H9 (cell line): ENCODE results near the gene ZNF618. TPM values are rescaled to one million over a fixed set of nuclear protein-coding genes. Genes with fewer than 3 reads are reported as not detected.

Source experiments
- DNase-seq: peaks from one replicate; pipeline ENCODE4 v3.0.0-alpha.2; 2017
- H2AFZ ChIP-seq: one replicate; pipeline ENCODE4 v1.6.1; 2013; ENCODE audit warnings: mild to moderate bottlenecking, low read length, control low read depth, moderate library complexity
- H2AK5ac ChIP-seq: 2 replicates; pipeline ENCODE4 v1.6.1; 2013; ENCODE audit warnings: low read length, control low read depth, mixed read lengths; ENCODE audit not compliant: insufficient read length
- H2BK120ac ChIP-seq: one replicate; pipeline ENCODE4 v1.6.1; 2013; ENCODE audit warnings: low read depth, mild to moderate bottlenecking, low read length, control low read depth, inconsistent platforms; ENCODE audit not compliant: poor library complexity, severe bottlenecking
- H2BK12ac ChIP-seq: 2 replicates; pipeline ENCODE4 v1.6.1; 2013; ENCODE audit warnings: low read length, control low read depth, mixed read lengths, low read depth; ENCODE audit not compliant: insufficient read length
- H2BK15ac ChIP-seq: 2 replicates; pipeline ENCODE4 v1.6.1; 2013; ENCODE audit warnings: low read depth, low read length, control low read depth
- H2BK20ac ChIP-seq: one replicate; pipeline ENCODE4 v1.6.1; 2013; ENCODE audit warnings: low read depth, mild to moderate bottlenecking, low read length, control low read depth, inconsistent platforms; ENCODE audit not compliant: poor library complexity, severe bottlenecking
- H2BK5ac ChIP-seq: 2 replicates; pipeline ENCODE4 v1.6.1; 2013; ENCODE audit warnings: low read length, control low read depth, mixed read lengths; ENCODE audit not compliant: insufficient read length
- H3K14ac ChIP-seq: 2 replicates; pipeline ENCODE4 v1.6.1; 2013; ENCODE audit warnings: low read length, control low read depth; ENCODE audit not compliant: insufficient read depth
- H3K18ac ChIP-seq: 2 replicates; pipeline ENCODE4 v1.6.1; 2013; ENCODE audit warnings: low read depth, mild to moderate bottlenecking, mixed read lengths, low read length, control low read depth; ENCODE audit not compliant: insufficient read length
- H3K23ac ChIP-seq: 2 replicates; pipeline ENCODE4 v1.6.1; 2013; ENCODE audit warnings: low read length, control low read depth, mixed read lengths, low read depth; ENCODE audit not compliant: insufficient read length
- H3K23me2 ChIP-seq: 2 replicates; pipeline ENCODE4 v1.6.1; 2013; ENCODE audit warnings: low read depth, mild to moderate bottlenecking, mixed read lengths, low read length, control low read depth; ENCODE audit not compliant: insufficient read length, poor library complexity, severe bottlenecking
- H3K27ac ChIP-seq: 2 replicates; pipeline ENCODE4 v1.5.1; 2013; ENCODE audit warnings: low read length, control low read depth, mixed read lengths, low read depth; ENCODE audit not compliant: insufficient read length
- H3K27me3 ChIP-seq: 2 replicates; pipeline ENCODE4 v1.6.1; 2013; ENCODE audit warnings: low read length, control low read depth, inconsistent platforms; ENCODE audit not compliant: insufficient read depth
- H3K4ac ChIP-seq: 2 replicates; pipeline ENCODE4 v1.6.1; 2013; ENCODE audit warnings: low read depth, mild to moderate bottlenecking, control low read depth, inconsistent platforms, low read length, moderate library complexity
- H3K4me1 ChIP-seq: 2 replicates; pipeline ENCODE4 v1.6.1; 2013; ENCODE audit warnings: low read length, control low read depth, inconsistent platforms; ENCODE audit not compliant: insufficient read depth
- H3K4me2 ChIP-seq: 2 replicates; pipeline ENCODE4 v1.6.1; 2013; ENCODE audit warnings: low read length, control low read depth, mixed read lengths; ENCODE audit not compliant: insufficient read length, insufficient read depth
- H3K56ac ChIP-seq: 2 replicates; pipeline ENCODE4 v1.6.1; 2013; ENCODE audit warnings: low read depth, mild to moderate bottlenecking, mixed read lengths, low read length, control low read depth; ENCODE audit not compliant: insufficient read length
- H3K79me1 ChIP-seq: 2 replicates; pipeline ENCODE4 v1.6.1; 2013; ENCODE audit warnings: low read depth, mild to moderate bottlenecking, moderate library complexity, low read length, control low read depth, inconsistent platforms; ENCODE audit not compliant: insufficient read depth, poor library complexity, severe bottlenecking
- H3K79me2 ChIP-seq: 2 replicates; pipeline ENCODE4 v1.6.1; 2013; ENCODE audit warnings: low read length, control low read depth, inconsistent platforms; ENCODE audit not compliant: insufficient read depth
- H3K9ac ChIP-seq: 2 replicates; pipeline ENCODE4 v1.6.1; 2013; ENCODE audit warnings: low read length, control low read depth, mixed read lengths; ENCODE audit not compliant: insufficient read length; ENCODE audit errors: extremely low read depth
- H3K9me3 ChIP-seq: one replicate; pipeline ENCODE4 v1.6.1; 2013; ENCODE audit warnings: low read depth, low read length, inconsistent platforms; ENCODE audit not compliant: control insufficient read depth
- H3T11ph ChIP-seq: one replicate; pipeline ENCODE4 v1.6.1; 2013; ENCODE audit warnings: mild to moderate bottlenecking, low read length, control low read depth, inconsistent platforms
- H4K20me1 ChIP-seq: one replicate; pipeline ENCODE4 v1.6.1; 2013; ENCODE audit not compliant: control insufficient read depth, insufficient read length, insufficient read depth
- H4K5ac ChIP-seq: 2 replicates; pipeline ENCODE4 v1.6.1; 2013; ENCODE audit warnings: low read depth, mild to moderate bottlenecking, mixed read lengths, low read length, control low read depth; ENCODE audit not compliant: insufficient read length
- H4K8ac ChIP-seq: replicated peaks from 2 replicates; pipeline ENCODE4 v1.6.1; 2013; ENCODE audit warnings: low read length, control low read depth, mixed read lengths, low read depth; ENCODE audit not compliant: insufficient read length
- H4K91ac ChIP-seq: 2 replicates; pipeline ENCODE4 v1.6.1; 2013; ENCODE audit warnings: low read depth, mild to moderate bottlenecking, moderate library complexity, mixed read lengths, low read length, control low read depth; ENCODE audit not compliant: insufficient read length
- H3K27ac Mint-ChIP-seq, 3 experiments: 2 replicates in 2 of 3; 3 replicates in 1 of 3; pipeline ENCODE4 v1.8.0; 2020 to 2021; ENCODE audit warnings: mixed read lengths in 3 of 3, mild to moderate bottlenecking in 1 of 3, moderate library complexity in 1 of 3
- H3K27me3 Mint-ChIP-seq: 2 replicates; pipeline ENCODE4 v1.8.0; 2021; ENCODE audit warnings: low read depth, mild to moderate bottlenecking, moderate library complexity, mixed read lengths
- H3K36me3 Mint-ChIP-seq, 3 experiments: 2 replicates in 2 of 3; 3 replicates in 1 of 3; pipeline ENCODE4 v1.8.0; 2020 to 2021; ENCODE audit warnings: low read depth in 3 of 3, mixed read lengths in 3 of 3; ENCODE audit not compliant: insufficient read depth in 1 of 3
- H3K4me1 Mint-ChIP-seq, 2 experiments: 2 replicates each; pipeline ENCODE4 v1.8.0; 2020; ENCODE audit warnings: mixed read lengths in 2 of 2
- H3K4me3 Mint-ChIP-seq, 2 experiments: 2 replicates in 1 of 2; 3 replicates in 1 of 2; pipeline ENCODE4 v1.8.0; 2020 to 2021; ENCODE audit warnings: mild to moderate bottlenecking in 2 of 2, mixed read lengths in 2 of 2, moderate library complexity in 1 of 2
- H3K9me3 Mint-ChIP-seq, 2 experiments: 2 replicates in 1 of 2; 3 replicates in 1 of 2; pipeline ENCODE4 v1.8.0; 2020; ENCODE audit warnings: mild to moderate bottlenecking in 2 of 2, mixed read lengths in 2 of 2, moderate library complexity in 1 of 2
- WGBS: extraction: QIAGEN DNeasy Blood & Tissue Kit; methylation state at CpG from one replicate; pipeline ENCODE4 v1.1.7; 2013; ENCODE audit warnings: missing lambda C conversion rate, low lambda C conversion rate, mixed read lengths; ENCODE audit not compliant: insufficient read length; ENCODE audit errors: extremely low coverage; 5-methylcytosine and 5-hydroxymethylcytosine counted together
- total RNA-seq: library from RNA; stranded (reverse); gene quantifications from 2 replicates; pipeline ENCODE4 v1.2.1, GENCODE V29; 2021
- TF ChIP-seq, protein P1 (sequence below): fragments of 200-600 bp; sonication (generic); conservative IDR thresholded peaks from 3 replicates; pipeline ENCODE4 v1.8.0; 2021; ENCODE audit warnings: antibody characterized with exemption, mild to moderate bottlenecking

ZNF618 gene
- total RNA-seq, 1 experiment from 2014 or later = 13.6 TPM

DNA sequence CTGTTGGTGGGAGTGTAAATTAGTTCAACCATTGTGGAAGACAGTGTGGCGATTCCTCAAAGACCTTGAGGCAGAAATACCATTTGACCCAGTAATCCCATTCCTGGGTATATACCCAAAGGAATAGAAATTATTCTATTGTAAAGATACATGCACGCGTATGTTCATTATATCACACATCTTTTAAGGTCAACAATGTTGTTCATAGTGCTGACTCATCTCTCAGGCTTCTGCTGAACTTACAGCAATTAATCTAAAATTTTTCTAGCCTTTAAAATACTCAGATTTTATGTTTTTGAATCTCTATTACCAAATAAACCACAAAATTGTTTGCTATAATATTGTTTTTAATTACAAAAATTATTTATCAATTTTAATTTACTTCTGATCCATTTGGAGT, 38.8 kb upstream of the ZNF618 start:
- no peak for DNase-seq
- Histone ChIP-seq H2BK12ac (no peak overlapping the region), H3K4ac (no peak overlapping the region), H3K18ac (no peak overlapping the region), H3K27ac (no peak overlapping the region), H2AK5ac (no peak overlapping the region), H3K9me3 (no peaks in the 10 kb centered on the region), H3K4me1 (no peaks in the 10 kb centered on the region), H2BK120ac (no peak overlapping the region), H3K27me3 (no peaks in the 10 kb centered on the region), H3K9ac (no peak overlapping the region), H3K79me2 (no peaks in the 10 kb centered on the region), H2AFZ (no peak overlapping the region), H2BK15ac (no peak overlapping the region), H3K14ac (no peak overlapping the region), H2BK5ac (no peak overlapping the region), H4K91ac (no peak overlapping the region), H3K56ac (no peak overlapping the region), H4K5ac (no peak overlapping the region), H3K23ac (no peak overlapping the region), H3K23me2 (no peaks in the 10 kb centered on the region), H3T11ph (no peak overlapping the region), H4K8ac (no peak overlapping the region), H2BK20ac (no peak overlapping the region), H3K79me1 (no peaks in the 10 kb centered on the region), H4K20me1 (no peaks in the 10 kb centered on the region), H3K4me2 (no peak overlapping the region)
- Mint-ChIP-seq H3K4me3 (no peak overlapping the region), H3K4me1 (no peaks in the 10 kb centered on the region), H3K36me3 (peaks cover 2 to 6% (median 6%) of the 10 kb centered on the region in 3 experiments; a peak in 5 of 7 replicates), H3K27me3 (no peaks in the 10 kb centered on the region), H3K27ac (no peak overlapping the region), H3K9me3 (peaks cover 17 to 19% of the 10 kb centered on the region in 2 experiments)
- TF ChIP-seq, protein P1, sequence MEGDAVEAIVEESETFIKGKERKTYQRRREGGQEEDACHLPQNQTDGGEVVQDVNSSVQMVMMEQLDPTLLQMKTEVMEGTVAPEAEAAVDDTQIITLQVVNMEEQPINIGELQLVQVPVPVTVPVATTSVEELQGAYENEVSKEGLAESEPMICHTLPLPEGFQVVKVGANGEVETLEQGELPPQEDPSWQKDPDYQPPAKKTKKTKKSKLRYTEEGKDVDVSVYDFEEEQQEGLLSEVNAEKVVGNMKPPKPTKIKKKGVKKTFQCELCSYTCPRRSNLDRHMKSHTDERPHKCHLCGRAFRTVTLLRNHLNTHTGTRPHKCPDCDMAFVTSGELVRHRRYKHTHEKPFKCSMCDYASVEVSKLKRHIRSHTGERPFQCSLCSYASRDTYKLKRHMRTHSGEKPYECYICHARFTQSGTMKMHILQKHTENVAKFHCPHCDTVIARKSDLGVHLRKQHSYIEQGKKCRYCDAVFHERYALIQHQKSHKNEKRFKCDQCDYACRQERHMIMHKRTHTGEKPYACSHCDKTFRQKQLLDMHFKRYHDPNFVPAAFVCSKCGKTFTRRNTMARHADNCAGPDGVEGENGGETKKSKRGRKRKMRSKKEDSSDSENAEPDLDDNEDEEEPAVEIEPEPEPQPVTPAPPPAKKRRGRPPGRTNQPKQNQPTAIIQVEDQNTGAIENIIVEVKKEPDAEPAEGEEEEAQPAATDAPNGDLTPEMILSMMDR = no peak
- WGBS = no CpG with 5 or more reads among the region's 3 CpGs
